Measurements from ENCODE around the gene TNFSF18. TPM values are rescaled to one million over a fixed set of nuclear protein-coding genes. Genes with fewer than 3 reads are reported as not detected.

Gene TNFSF18
- total RNA-seq (0.08 and 0.13 TPM in 2 replicates), polyA plus RNA-seq (not detected in 2 replicates)

GRCh38 chr1:173050865-173051264, at the start of gene TNFSF18:
Gene TNFSF18, minus strand, starts transcription at chr1:173050941. Its CDS starts 45 bp downstream, at chr1:173050896.
- Histone ChIP-seq H3K27me3 (no peaks in the 10 kb centered on the region), H3K36me3 (replicated peaks; ENCODE audit: insufficient read depth, low read depth) (no peaks in the 10 kb centered on the region), H3K27ac (no peak within 1 kb of the TSS), H3K4me2 (no peak within 1 kb of the TSS), H4K20me1 (ENCODE audit: insufficient read depth, poor library complexity, severe bottlenecking) (no peaks in the 10 kb centered on the region), H3K9me3 (ENCODE audit: low read depth) (no peaks in the 10 kb centered on the region), H3K4me3 (no peak within 1 kb of the TSS), H2AFZ (no peak within 1 kb of the TSS), H3K4me1 (ENCODE audit: insufficient read depth) (no peaks in the 10 kb centered on the region), H3K9me2 (replicated peaks; ENCODE audit: insufficient read depth) (no peaks in the 10 kb centered on the region), H3K79me2 (no peaks in the 10 kb centered on the region)
- TF ChIP-seq EZH2phosphoT487 (IDR thresholded peaks at IDR 0.05; ENCODE audit: low read depth, severe bottlenecking, unreplicated experiment) (no peak), CTCF (IDR thresholded peaks at IDR 0.05; ENCODE audit: poor library complexity) (no peak), EZH2 (IDR thresholded peaks at IDR 0.05; ENCODE audit: borderline replicate concordance) (no peak)
- DNase-seq (ENCODE audit: low spot score) = no peak
- WGBS (ENCODE audit: low lambda C conversion rate, missing lambda C conversion rate) = 62% methylated on average over 4 of the region's 4 CpGs

- Histone ChIP-seq H3K27ac (no peak overlapping the region), H3K36me3 (replicated peaks; ENCODE audit: insufficient read depth, low read depth) (no peaks in the 10 kb centered on the region), H2AFZ (no peak overlapping the region), H3K4me3 (no peak overlapping the region), H4K20me1 (ENCODE audit: insufficient read depth, poor library complexity, severe bottlenecking) (no peaks in the 10 kb centered on the region), H3K79me2 (no peaks in the 10 kb centered on the region), H3K9me3 (ENCODE audit: low read depth) (no peaks in the 10 kb centered on the region), H3K4me1 (ENCODE audit: insufficient read depth) (no peaks in the 10 kb centered on the region), H3K4me2 (no peak overlapping the region), H3K9me2 (replicated peaks; ENCODE audit: insufficient read depth) (no peaks in the 10 kb centered on the region), H3K27me3 (no peaks in the 10 kb centered on the region)
- TF ChIP-seq EZH2phosphoT487 (IDR thresholded peaks at IDR 0.05; ENCODE audit: low read depth, severe bottlenecking, unreplicated experiment) = no peak
- no peak for TF ChIP-seq CTCF (IDR thresholded peaks at IDR 0.05; ENCODE audit: poor library complexity)
- no peak for TF ChIP-seq EZH2 (IDR thresholded peaks at IDR 0.05; ENCODE audit: borderline replicate concordance)
- WGBS (ENCODE audit: low lambda C conversion rate, missing lambda C conversion rate) = 60% methylated on average over 2 of the region's 2 CpGs
- no peak for DNase-seq (ENCODE audit: low spot score)
Observed at GRCh38 chr1:173099166-173099565, 48.4 kb upstream of the TNFSF18 start.

- no peak overlapping the region for H3K4me3 ChIP-seq
- TF ChIP-seq CTCF (IDR thresholded peaks at IDR 0.05; ENCODE audit: poor library complexity) (no peak), EZH2 (IDR thresholded peaks at IDR 0.05; ENCODE audit: borderline replicate concordance) (no peak), EZH2phosphoT487 (IDR thresholded peaks at IDR 0.05; ENCODE audit: low read depth, severe bottlenecking, unreplicated experiment) (no peak)
- no peaks in the 10 kb centered on the region for H3K79me2 ChIP-seq
- no peaks in the 10 kb centered on the region for H3K9me2 ChIP-seq (replicated peaks; ENCODE audit: insufficient read depth)
- H2AFZ ChIP-seq = no peak overlapping the region
- H4K20me1 ChIP-seq (ENCODE audit: insufficient read depth, poor library complexity, severe bottlenecking) = no peaks in the 10 kb centered on the region
- H3K4me1 ChIP-seq (ENCODE audit: insufficient read depth) = no peaks in the 10 kb centered on the region
- H3K27me3 ChIP-seq = no peaks in the 10 kb centered on the region
- H3K27ac ChIP-seq = no peak overlapping the region
- H3K36me3 ChIP-seq (replicated peaks; ENCODE audit: insufficient read depth, low read depth) = no peaks in the 10 kb centered on the region
- DNase-seq (ENCODE audit: low spot score) = no peak
- H3K9me3 ChIP-seq (ENCODE audit: low read depth) = no peaks in the 10 kb centered on the region
- H3K4me2 ChIP-seq = no peak overlapping the region
Observed at GRCh38 chr1:173098117-173098516, 47.4 kb upstream of the TNFSF18 start.

GRCh38 chr1:173097001-173097400, 46.3 kb upstream of the TNFSF18 start:
- H3K4me1 ChIP-seq (ENCODE audit: insufficient read depth) = no peaks in the 10 kb centered on the region
- no peaks in the 10 kb centered on the region for H3K9me3 ChIP-seq (ENCODE audit: low read depth)
- no peak for TF ChIP-seq EZH2 (IDR thresholded peaks at IDR 0.05; ENCODE audit: borderline replicate concordance)
- no peak for TF ChIP-seq CTCF (IDR thresholded peaks at IDR 0.05; ENCODE audit: poor library complexity)
- no peak for TF ChIP-seq EZH2phosphoT487 (IDR thresholded peaks at IDR 0.05; ENCODE audit: low read depth, severe bottlenecking, unreplicated experiment)
- H3K4me2 ChIP-seq = no peak overlapping the region
- H4K20me1 ChIP-seq (ENCODE audit: insufficient read depth, poor library complexity, severe bottlenecking) = no peaks in the 10 kb centered on the region
- no peaks in the 10 kb centered on the region for H3K79me2 ChIP-seq
- H3K36me3 ChIP-seq (replicated peaks; ENCODE audit: insufficient read depth, low read depth) = no peaks in the 10 kb centered on the region
- H2AFZ ChIP-seq = no peak overlapping the region
- DNase-seq (ENCODE audit: low spot score) = no peak
- H3K27me3 ChIP-seq = no peaks in the 10 kb centered on the region
- 89% methylated on average over 1 of the region's 1 CpG for WGBS (ENCODE audit: low lambda C conversion rate, missing lambda C conversion rate)
- H3K9me2 ChIP-seq (replicated peaks; ENCODE audit: insufficient read depth) = no peaks in the 10 kb centered on the region
- no peak overlapping the region for H3K4me3 ChIP-seq
- no peak overlapping the region for H3K27ac ChIP-seq
